H9 (cell line): ENCODE data around the gene MDGA2. TPM values are rescaled to one million over a fixed set of nuclear protein-coding genes. Genes with fewer than 3 reads are reported as not detected.

Source experiments
- DNase-seq: peaks from one replicate; pipeline ENCODE4 v3.0.0-alpha.2; 2017
- H2AFZ ChIP-seq: one replicate; pipeline ENCODE4 v1.6.1; 2013; ENCODE audit warnings: mild to moderate bottlenecking, low read length, control low read depth, moderate library complexity
- H2AK5ac ChIP-seq: 2 replicates; pipeline ENCODE4 v1.6.1; 2013; ENCODE audit warnings: low read length, control low read depth, mixed read lengths; ENCODE audit not compliant: insufficient read length
- H2BK120ac ChIP-seq: one replicate; pipeline ENCODE4 v1.6.1; 2013; ENCODE audit warnings: low read depth, mild to moderate bottlenecking, low read length, control low read depth, inconsistent platforms; ENCODE audit not compliant: poor library complexity, severe bottlenecking
- H2BK12ac ChIP-seq: 2 replicates; pipeline ENCODE4 v1.6.1; 2013; ENCODE audit warnings: low read length, control low read depth, mixed read lengths, low read depth; ENCODE audit not compliant: insufficient read length
- H2BK15ac ChIP-seq: 2 replicates; pipeline ENCODE4 v1.6.1; 2013; ENCODE audit warnings: low read depth, low read length, control low read depth
- H2BK20ac ChIP-seq: one replicate; pipeline ENCODE4 v1.6.1; 2013; ENCODE audit warnings: low read depth, mild to moderate bottlenecking, low read length, control low read depth, inconsistent platforms; ENCODE audit not compliant: poor library complexity, severe bottlenecking
- H2BK5ac ChIP-seq: 2 replicates; pipeline ENCODE4 v1.6.1; 2013; ENCODE audit warnings: low read length, control low read depth, mixed read lengths; ENCODE audit not compliant: insufficient read length
- H3K14ac ChIP-seq: 2 replicates; pipeline ENCODE4 v1.6.1; 2013; ENCODE audit warnings: low read length, control low read depth; ENCODE audit not compliant: insufficient read depth
- H3K18ac ChIP-seq: 2 replicates; pipeline ENCODE4 v1.6.1; 2013; ENCODE audit warnings: low read depth, mild to moderate bottlenecking, mixed read lengths, low read length, control low read depth; ENCODE audit not compliant: insufficient read length
- H3K23ac ChIP-seq: 2 replicates; pipeline ENCODE4 v1.6.1; 2013; ENCODE audit warnings: low read length, control low read depth, mixed read lengths, low read depth; ENCODE audit not compliant: insufficient read length
- H3K23me2 ChIP-seq: 2 replicates; pipeline ENCODE4 v1.6.1; 2013; ENCODE audit warnings: low read depth, mild to moderate bottlenecking, mixed read lengths, low read length, control low read depth; ENCODE audit not compliant: insufficient read length, poor library complexity, severe bottlenecking
- H3K27ac ChIP-seq: 2 replicates; pipeline ENCODE4 v1.5.1; 2013; ENCODE audit warnings: low read length, control low read depth, mixed read lengths, low read depth; ENCODE audit not compliant: insufficient read length
- H3K27me3 ChIP-seq: 2 replicates; pipeline ENCODE4 v1.6.1; 2013; ENCODE audit warnings: low read length, control low read depth, inconsistent platforms; ENCODE audit not compliant: insufficient read depth
- H3K4ac ChIP-seq: 2 replicates; pipeline ENCODE4 v1.6.1; 2013; ENCODE audit warnings: low read depth, mild to moderate bottlenecking, control low read depth, inconsistent platforms, low read length, moderate library complexity
- H3K4me1 ChIP-seq: 2 replicates; pipeline ENCODE4 v1.6.1; 2013; ENCODE audit warnings: low read length, control low read depth, inconsistent platforms; ENCODE audit not compliant: insufficient read depth
- H3K4me2 ChIP-seq: 2 replicates; pipeline ENCODE4 v1.6.1; 2013; ENCODE audit warnings: low read length, control low read depth, mixed read lengths; ENCODE audit not compliant: insufficient read length, insufficient read depth
- H3K56ac ChIP-seq: 2 replicates; pipeline ENCODE4 v1.6.1; 2013; ENCODE audit warnings: low read depth, mild to moderate bottlenecking, mixed read lengths, low read length, control low read depth; ENCODE audit not compliant: insufficient read length
- H3K79me1 ChIP-seq: 2 replicates; pipeline ENCODE4 v1.6.1; 2013; ENCODE audit warnings: low read depth, mild to moderate bottlenecking, moderate library complexity, low read length, control low read depth, inconsistent platforms; ENCODE audit not compliant: insufficient read depth, poor library complexity, severe bottlenecking
- H3K79me2 ChIP-seq: 2 replicates; pipeline ENCODE4 v1.6.1; 2013; ENCODE audit warnings: low read length, control low read depth, inconsistent platforms; ENCODE audit not compliant: insufficient read depth
- H3K9ac ChIP-seq: 2 replicates; pipeline ENCODE4 v1.6.1; 2013; ENCODE audit warnings: low read length, control low read depth, mixed read lengths; ENCODE audit not compliant: insufficient read length; ENCODE audit errors: extremely low read depth
- H3K9me3 ChIP-seq: one replicate; pipeline ENCODE4 v1.6.1; 2013; ENCODE audit warnings: low read depth, low read length, inconsistent platforms; ENCODE audit not compliant: control insufficient read depth
- H3T11ph ChIP-seq: one replicate; pipeline ENCODE4 v1.6.1; 2013; ENCODE audit warnings: mild to moderate bottlenecking, low read length, control low read depth, inconsistent platforms
- H4K20me1 ChIP-seq: one replicate; pipeline ENCODE4 v1.6.1; 2013; ENCODE audit not compliant: control insufficient read depth, insufficient read length, insufficient read depth
- H4K5ac ChIP-seq: 2 replicates; pipeline ENCODE4 v1.6.1; 2013; ENCODE audit warnings: low read depth, mild to moderate bottlenecking, mixed read lengths, low read length, control low read depth; ENCODE audit not compliant: insufficient read length
- H4K8ac ChIP-seq: replicated peaks from 2 replicates; pipeline ENCODE4 v1.6.1; 2013; ENCODE audit warnings: low read length, control low read depth, mixed read lengths, low read depth; ENCODE audit not compliant: insufficient read length
- H4K91ac ChIP-seq: 2 replicates; pipeline ENCODE4 v1.6.1; 2013; ENCODE audit warnings: low read depth, mild to moderate bottlenecking, moderate library complexity, mixed read lengths, low read length, control low read depth; ENCODE audit not compliant: insufficient read length
- H3K27ac Mint-ChIP-seq, 3 experiments: 2 replicates in 2 of 3; 3 replicates in 1 of 3; pipeline ENCODE4 v1.8.0; 2020 to 2021; ENCODE audit warnings: mixed read lengths in 3 of 3, mild to moderate bottlenecking in 1 of 3, moderate library complexity in 1 of 3
- H3K27me3 Mint-ChIP-seq: 2 replicates; pipeline ENCODE4 v1.8.0; 2021; ENCODE audit warnings: low read depth, mild to moderate bottlenecking, moderate library complexity, mixed read lengths
- H3K36me3 Mint-ChIP-seq, 3 experiments: 2 replicates in 2 of 3; 3 replicates in 1 of 3; pipeline ENCODE4 v1.8.0; 2020 to 2021; ENCODE audit warnings: low read depth in 3 of 3, mixed read lengths in 3 of 3; ENCODE audit not compliant: insufficient read depth in 1 of 3
- H3K4me1 Mint-ChIP-seq, 2 experiments: 2 replicates each; pipeline ENCODE4 v1.8.0; 2020; ENCODE audit warnings: mixed read lengths in 2 of 2
- H3K4me3 Mint-ChIP-seq, 2 experiments: 2 replicates in 1 of 2; 3 replicates in 1 of 2; pipeline ENCODE4 v1.8.0; 2020 to 2021; ENCODE audit warnings: mild to moderate bottlenecking in 2 of 2, mixed read lengths in 2 of 2, moderate library complexity in 1 of 2
- H3K9me3 Mint-ChIP-seq, 2 experiments: 2 replicates in 1 of 2; 3 replicates in 1 of 2; pipeline ENCODE4 v1.8.0; 2020; ENCODE audit warnings: mild to moderate bottlenecking in 2 of 2, mixed read lengths in 2 of 2, moderate library complexity in 1 of 2
- CTCF ChIP-seq: fragments of 200-600 bp; sonication (generic); conservative IDR thresholded peaks from 3 replicates; pipeline ENCODE4 v1.8.0; 2021; ENCODE audit warnings: antibody characterized with exemption, mild to moderate bottlenecking
- WGBS: extraction: QIAGEN DNeasy Blood & Tissue Kit; methylation state at CpG from one replicate; pipeline ENCODE4 v1.1.7; 2013; ENCODE audit warnings: missing lambda C conversion rate, low lambda C conversion rate, mixed read lengths; ENCODE audit not compliant: insufficient read length; ENCODE audit errors: extremely low coverage; 5-methylcytosine and 5-hydroxymethylcytosine counted together
- total RNA-seq: library from RNA; stranded (reverse); gene quantifications from 2 replicates; pipeline ENCODE4 v1.2.1, GENCODE V29; 2021

The MDGA2 gene
- total RNA-seq, 1 experiment from 2014 or later: 1.9 TPM

GRCh38 chr14:47207617-47208016 is 467.8 kb downstream of the MDGA2 start:
- Histone ChIP-seq H2BK20ac (no peak overlapping the region), H2BK5ac (no peak overlapping the region), H3K27me3 (no peaks in the 10 kb centered on the region), H3K4me1 (no peaks in the 10 kb centered on the region), H2BK120ac (no peak overlapping the region), H2AFZ (no peak overlapping the region), H3K9ac (no peak overlapping the region), H4K8ac (no peak overlapping the region), H2AK5ac (no peak overlapping the region), H3K23ac (no peak overlapping the region), H3K18ac (no peak overlapping the region), H2BK12ac (no peak overlapping the region), H3K79me2 (no peaks in the 10 kb centered on the region), H3K9me3 (no peaks in the 10 kb centered on the region), H4K91ac (no peak overlapping the region), H3K23me2 (no peaks in the 10 kb centered on the region), H3K4me2 (no peak overlapping the region), H3K79me1 (no peaks in the 10 kb centered on the region), H3K56ac (no peak overlapping the region), H4K5ac (no peak overlapping the region), H3K27ac (no peak overlapping the region), H2BK15ac (no peak overlapping the region), H3K14ac (no peak overlapping the region), H3K4ac (no peak overlapping the region), H3T11ph (no peak overlapping the region), H4K20me1 (no peaks in the 10 kb centered on the region)
- H3K4me3 Mint-ChIP-seq: no peak overlapping the region
- no CpG with 5 or more reads among the region's 3 CpGs for WGBS
- H3K4me1 Mint-ChIP-seq: peaks cover 2 to 13% of the 10 kb centered on the region in 2 experiments; a peak in 2 of 4 replicates
- no peak for TF ChIP-seq CTCF
- no peaks in the 10 kb centered on the region for H3K36me3 Mint-ChIP-seq
- DNase-seq: no peak
- no peaks in the 10 kb centered on the region for H3K27me3 Mint-ChIP-seq
- no peak overlapping the region for H3K27ac Mint-ChIP-seq
- H3K9me3 Mint-ChIP-seq: no peaks in the 10 kb centered on the region
